AG10803 (cell line): Measurements from ENCODE around the gene DENND5B.

Source experiments
- DNase-seq: peaks from one replicate; pipeline ENCODE4 v3.0.0; 2010; ENCODE audit warnings: low read depth
- H3K4me3 ChIP-seq: 2 replicates; pipeline ENCODE4 v1.5.1; 2011; ENCODE audit warnings: mild to moderate bottlenecking, low read length, control low read depth
- TF ChIP-seq, protein P1 (sequence below): conservative IDR thresholded peaks from 2 replicates; pipeline ENCODE4 v1.5.1; 2011; ENCODE audit warnings: mild to moderate bottlenecking, low read length, control low read depth, inconsistent platforms

Gene DENND5B

DNA sequence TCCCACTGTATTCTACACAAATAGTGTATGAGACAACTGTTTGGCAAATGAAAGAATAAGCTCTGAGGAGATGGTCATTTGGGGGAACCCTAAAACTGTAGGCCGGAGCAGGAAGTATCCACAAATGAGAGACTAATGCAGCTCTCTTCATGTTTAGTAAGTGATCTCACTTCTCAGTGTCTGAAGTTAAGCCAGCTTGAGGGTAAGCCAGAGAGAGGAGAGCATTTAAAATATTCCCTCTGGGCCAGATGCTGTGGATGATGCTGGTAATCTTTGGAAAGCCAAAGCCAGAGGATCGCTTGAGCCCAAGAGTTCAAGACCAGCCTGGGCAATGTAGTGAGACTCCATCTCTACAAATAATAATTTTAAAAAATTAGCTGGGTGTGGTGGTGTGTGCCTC, 134.4 kb downstream of the DENND5B start:
- DNase-seq = peak; percentile 12
- TF ChIP-seq, protein P1, sequence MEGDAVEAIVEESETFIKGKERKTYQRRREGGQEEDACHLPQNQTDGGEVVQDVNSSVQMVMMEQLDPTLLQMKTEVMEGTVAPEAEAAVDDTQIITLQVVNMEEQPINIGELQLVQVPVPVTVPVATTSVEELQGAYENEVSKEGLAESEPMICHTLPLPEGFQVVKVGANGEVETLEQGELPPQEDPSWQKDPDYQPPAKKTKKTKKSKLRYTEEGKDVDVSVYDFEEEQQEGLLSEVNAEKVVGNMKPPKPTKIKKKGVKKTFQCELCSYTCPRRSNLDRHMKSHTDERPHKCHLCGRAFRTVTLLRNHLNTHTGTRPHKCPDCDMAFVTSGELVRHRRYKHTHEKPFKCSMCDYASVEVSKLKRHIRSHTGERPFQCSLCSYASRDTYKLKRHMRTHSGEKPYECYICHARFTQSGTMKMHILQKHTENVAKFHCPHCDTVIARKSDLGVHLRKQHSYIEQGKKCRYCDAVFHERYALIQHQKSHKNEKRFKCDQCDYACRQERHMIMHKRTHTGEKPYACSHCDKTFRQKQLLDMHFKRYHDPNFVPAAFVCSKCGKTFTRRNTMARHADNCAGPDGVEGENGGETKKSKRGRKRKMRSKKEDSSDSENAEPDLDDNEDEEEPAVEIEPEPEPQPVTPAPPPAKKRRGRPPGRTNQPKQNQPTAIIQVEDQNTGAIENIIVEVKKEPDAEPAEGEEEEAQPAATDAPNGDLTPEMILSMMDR = no peak
- H3K4me3 ChIP-seq = no peak overlapping the region

DNA sequence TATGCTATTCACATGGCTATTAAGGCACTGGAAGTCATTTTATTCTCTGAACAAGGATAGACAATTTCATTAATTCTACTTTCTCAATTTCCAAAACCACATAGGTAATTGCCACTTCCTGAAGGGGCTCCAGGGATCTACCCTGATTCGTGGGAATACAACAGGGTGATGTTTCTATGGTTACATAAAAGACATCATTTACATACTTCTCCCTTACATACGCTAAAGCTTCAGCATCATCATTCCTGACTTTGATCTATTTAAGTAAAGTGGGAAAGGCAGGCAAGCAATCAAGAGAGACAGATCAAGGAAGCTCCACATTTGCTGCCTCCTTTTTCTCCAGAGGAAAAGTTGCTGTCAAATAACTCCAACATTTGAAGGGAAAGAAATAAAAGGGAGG, 146.2 kb downstream of the DENND5B start:
- DNase-seq = no peak
- H3K4me3 ChIP-seq = no peak overlapping the region
- TF ChIP-seq, protein P1 = no peak

DNA sequence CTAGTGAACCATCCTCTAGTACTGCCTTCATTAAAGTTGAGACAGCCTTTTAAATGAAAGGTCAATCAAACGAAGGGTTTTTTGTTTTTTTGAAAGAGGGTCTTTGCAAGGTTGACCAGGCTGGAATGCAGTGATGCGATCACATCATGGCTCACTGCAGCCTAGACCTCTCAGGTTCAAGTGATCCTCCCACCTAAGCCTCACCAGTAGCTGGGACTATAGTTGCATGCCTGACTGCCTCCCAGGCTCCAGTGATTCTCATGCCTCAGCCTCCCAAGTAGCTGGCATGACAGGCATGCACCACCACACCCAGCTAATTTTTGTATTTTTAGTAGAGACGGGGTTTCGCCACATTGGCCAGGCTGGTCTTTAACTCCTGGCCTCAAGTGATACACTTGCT, 150.3 kb downstream of the DENND5B start:
- H3K4me3 ChIP-seq = no peak overlapping the region
- DNase-seq = no peak
- TF ChIP-seq, protein P1 = no peak

GRCh38 chr12:31440134-31440533, 150.8 kb downstream of the DENND5B start:
- DNase-seq = no peak
- TF ChIP-seq, protein P1 = no peak
- H3K4me3 ChIP-seq = no peak overlapping the region

- H3K4me3 ChIP-seq = no peak overlapping the region
- TF ChIP-seq, protein P1 = no peak
- peak; percentile 23 for DNase-seq
These were observed 159.2 kb downstream of the DENND5B start for GRCh38 chr12:31431721-31432240.

- no peak for DNase-seq
- H3K4me3 ChIP-seq = no peak overlapping the region
- TF ChIP-seq, protein P1 = no peak
These were observed 167.5 kb downstream of the DENND5B start for GRCh38 chr12:31423405-31423804.

DNA sequence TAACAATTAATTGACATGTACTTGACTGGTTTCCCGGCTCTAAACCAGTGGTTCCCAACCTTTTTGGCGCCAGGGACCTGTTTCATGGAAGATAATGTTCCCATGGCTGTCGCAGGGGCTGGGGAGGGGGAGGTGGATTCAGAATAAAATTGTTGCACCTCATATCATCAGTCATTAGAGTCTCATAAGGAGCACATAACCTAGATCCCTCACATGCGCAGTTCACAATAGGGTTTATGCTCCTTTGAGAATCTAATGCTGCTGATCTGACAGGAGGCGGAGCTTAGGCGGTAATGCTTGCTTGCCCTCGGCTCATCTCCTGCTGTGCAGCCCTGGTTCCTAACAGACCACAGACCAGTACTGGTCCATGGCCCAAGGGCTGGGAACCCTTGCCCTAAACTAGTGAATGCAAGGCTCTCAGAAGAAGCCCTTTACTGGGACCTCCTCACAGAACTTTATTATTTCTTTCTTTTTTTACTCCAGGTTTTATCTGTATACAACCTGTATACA, 178.6 kb downstream of the DENND5B start:
- DNase-seq = no peak
- no peak overlapping the region for H3K4me3 ChIP-seq
- TF ChIP-seq, protein P1 = no peak
